Fibroblast of lung (primary cell): Measurements from ENCODE around the gene HLA-DRB5.

Experiments
- EZH2 ChIP-seq: IDR thresholded peaks from 2 replicates; pipeline ENCODE4 v1.5.1; 2012; ENCODE audit warnings: low read length, control low read depth, mild to moderate bottlenecking; ENCODE audit errors: missing control alignments
- TF ChIP-seq, protein P1 (sequence below), 2 donors: IDR thresholded peaks in 1 of 2; conservative IDR thresholded peaks in 1 of 2; 1 replicate in 1 of 2; 2 replicates in 1 of 2; pipeline ENCODE4 v1.5.1; 2011 to 2012; ENCODE audit warnings: low read length in 2 of 2, control low read depth in 1 of 2, inconsistent platforms in 1 of 2, low read depth in 1 of 2, mild to moderate bottlenecking in 1 of 2

DNA sequence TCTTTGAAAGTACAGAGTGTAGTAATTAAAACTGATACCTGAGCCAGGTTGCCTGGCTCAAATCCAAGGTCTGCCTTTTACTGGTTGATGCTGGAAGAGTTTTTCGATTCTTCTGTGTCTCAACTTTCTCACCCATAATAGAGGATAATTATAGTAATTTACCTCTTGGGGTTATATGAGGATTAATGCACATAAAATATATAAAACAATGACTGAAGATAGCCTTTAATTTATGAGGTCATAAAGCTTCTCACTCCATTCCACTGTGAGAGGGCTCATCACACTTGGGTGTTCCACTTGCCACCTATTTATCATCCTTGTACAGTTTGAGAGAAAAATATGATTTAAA is 10.2 kb downstream of the HLA-DRB5 start:
- TF ChIP-seq, protein P1, sequence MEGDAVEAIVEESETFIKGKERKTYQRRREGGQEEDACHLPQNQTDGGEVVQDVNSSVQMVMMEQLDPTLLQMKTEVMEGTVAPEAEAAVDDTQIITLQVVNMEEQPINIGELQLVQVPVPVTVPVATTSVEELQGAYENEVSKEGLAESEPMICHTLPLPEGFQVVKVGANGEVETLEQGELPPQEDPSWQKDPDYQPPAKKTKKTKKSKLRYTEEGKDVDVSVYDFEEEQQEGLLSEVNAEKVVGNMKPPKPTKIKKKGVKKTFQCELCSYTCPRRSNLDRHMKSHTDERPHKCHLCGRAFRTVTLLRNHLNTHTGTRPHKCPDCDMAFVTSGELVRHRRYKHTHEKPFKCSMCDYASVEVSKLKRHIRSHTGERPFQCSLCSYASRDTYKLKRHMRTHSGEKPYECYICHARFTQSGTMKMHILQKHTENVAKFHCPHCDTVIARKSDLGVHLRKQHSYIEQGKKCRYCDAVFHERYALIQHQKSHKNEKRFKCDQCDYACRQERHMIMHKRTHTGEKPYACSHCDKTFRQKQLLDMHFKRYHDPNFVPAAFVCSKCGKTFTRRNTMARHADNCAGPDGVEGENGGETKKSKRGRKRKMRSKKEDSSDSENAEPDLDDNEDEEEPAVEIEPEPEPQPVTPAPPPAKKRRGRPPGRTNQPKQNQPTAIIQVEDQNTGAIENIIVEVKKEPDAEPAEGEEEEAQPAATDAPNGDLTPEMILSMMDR (conservative IDR thresholded peaks at IDR 0.05 in 1 of 2, IDR thresholded peaks at IDR 0.05 in 1 of 2; ENCODE audit: low read depth in 1 of 2, low read length in 2 of 2) = no peak
- no peak for TF ChIP-seq EZH2
